ENCODE measurements around the gene AVP. TPM values are rescaled to one million over a fixed set of nuclear protein-coding genes. Genes with fewer than 3 reads are reported as not detected.

AVP gene
- total and polyA plus RNA-seq, 2 of the 13 experiments (the other 11 are each of a cell fraction or from before 2014, with no cell fraction given), result 0.12 TPM; not detected in 1

- TF ChIP-seq ZSCAN12 (CRISPR knock-in tag; IDR thresholded peaks at IDR 0.05) (no peak), PRDM15 (CRISPR knock-in tag; IDR thresholded peaks at IDR 0.05) (peak; percentile 76), THYN1 (CRISPR knock-in tag; IDR thresholded peaks at IDR 0.05; ENCODE audit: borderline replicate concordance, low read depth) (no peak), ZNF446 (CRISPR knock-in tag; IDR thresholded peaks at IDR 0.05) (no peak), ZNF451 (CRISPR knock-in tag; IDR thresholded peaks at IDR 0.05) (no peak), CREBL2 (CRISPR knock-in tag; IDR thresholded peaks at IDR 0.05; ENCODE audit: borderline replicate concordance) (no peak), NFE2L1 (CRISPR knock-in tag; IDR thresholded peaks at IDR 0.05; ENCODE audit: borderline replicate concordance) (no peak), ZNF207 (IDR thresholded peaks at IDR 0.05; ENCODE audit: borderline replicate concordance) (no peak), ZNF3 (CRISPR knock-in tag; IDR thresholded peaks at IDR 0.05) (no peak), ZNF282 (IDR thresholded peaks at IDR 0.05; ENCODE audit: partially characterized antibody) (no peak), RBM39 (IDR thresholded peaks at IDR 0.05; ENCODE audit: low read depth, low read length, poor library complexity, severe bottlenecking) (no peak)
Measured at GRCh38 chr20:3051385-3052019, 33.0 kb downstream of the AVP start (continued).

All from HepG2 (cell line).